A172 (cell line): ENCODE results near the gene CYSLTR2. TPM values are rescaled to one million over a fixed set of nuclear protein-coding genes. Genes with fewer than 3 reads are reported as not detected.
"Not testable (repeated sequence)": the region's sequence is repeated elsewhere in the genome, so short reads cannot be mapped to it uniquely, and the experiment has no call there.

Experiments used
- DNase-seq: peaks from one replicate; pipeline ENCODE4 v3.0.0-alpha.2; 2015; ENCODE audit warnings: low spot score
- total RNA-seq: library from RNA; depleted of rRNA; stranded (reverse); fragments of >200 nt; shearing (Covaris generic); gene quantifications from 2 replicates; pipeline ENCODE4 v1.2.3, GENCODE V29; 2014

CYSLTR2 gene
- total RNA-seq, 1 experiment from 2014 or later: not detected

DNA sequence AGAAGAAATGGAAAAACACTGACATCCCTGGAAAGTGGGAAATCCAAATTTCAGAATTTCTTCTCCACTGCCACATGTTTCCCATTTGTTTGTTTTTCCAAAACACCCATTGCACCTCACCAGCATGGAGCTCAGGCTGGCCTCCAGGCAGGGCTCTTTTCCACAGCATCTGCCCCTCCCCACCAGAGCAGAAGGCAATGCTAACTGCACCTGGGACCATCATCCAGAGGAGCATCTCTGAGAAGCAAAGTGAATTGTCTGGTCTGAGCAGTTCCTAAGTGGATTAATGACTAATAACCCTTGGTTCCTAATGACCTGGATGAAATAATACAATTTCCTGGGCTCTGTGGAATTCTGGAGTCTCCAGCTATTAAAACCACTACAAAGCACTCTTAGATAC lies 8.8 kb upstream of the CYSLTR2 start:
- no peak for DNase-seq

DNA sequence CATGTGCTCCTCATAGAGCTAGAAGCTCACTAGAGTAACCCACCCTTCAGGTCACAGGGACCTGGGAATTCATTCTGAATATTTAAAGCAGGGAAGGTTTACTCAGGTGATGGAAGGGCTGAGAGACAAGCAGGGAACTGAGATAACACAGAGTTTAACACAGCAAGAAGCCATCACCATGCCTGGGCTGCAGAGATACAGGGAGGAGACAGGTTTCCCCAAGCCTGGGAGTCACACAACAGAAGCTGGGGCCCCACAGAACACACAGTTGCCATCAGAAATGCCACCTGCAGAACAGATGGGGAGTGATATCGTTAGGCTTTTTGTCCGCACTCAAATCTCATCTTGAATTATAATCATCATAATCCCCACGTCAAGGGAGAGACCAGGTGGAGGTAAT lies 7.9 kb upstream of the CYSLTR2 start:
- no peak for DNase-seq

DNA sequence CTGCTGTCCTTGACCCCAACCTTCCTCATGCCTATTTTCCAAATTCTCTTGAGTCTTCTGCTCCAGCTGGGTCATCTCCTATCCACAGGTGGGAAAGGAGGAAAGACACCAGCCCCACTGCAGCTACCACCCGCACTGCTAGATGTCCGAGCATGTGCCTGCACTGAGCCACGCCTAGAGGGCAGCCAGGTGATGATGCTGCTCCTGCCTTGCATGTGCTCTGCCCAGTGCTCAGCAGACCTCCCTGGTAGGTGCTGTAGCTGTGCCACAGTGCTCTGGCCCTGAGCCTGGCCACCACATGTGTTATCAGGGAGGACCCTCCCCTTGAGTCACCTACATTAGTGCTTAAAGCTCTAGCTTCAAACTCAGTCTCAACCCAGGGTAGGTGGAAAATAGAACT lies 6.9 kb upstream of the CYSLTR2 start:
- DNase-seq: no peak

DNA sequence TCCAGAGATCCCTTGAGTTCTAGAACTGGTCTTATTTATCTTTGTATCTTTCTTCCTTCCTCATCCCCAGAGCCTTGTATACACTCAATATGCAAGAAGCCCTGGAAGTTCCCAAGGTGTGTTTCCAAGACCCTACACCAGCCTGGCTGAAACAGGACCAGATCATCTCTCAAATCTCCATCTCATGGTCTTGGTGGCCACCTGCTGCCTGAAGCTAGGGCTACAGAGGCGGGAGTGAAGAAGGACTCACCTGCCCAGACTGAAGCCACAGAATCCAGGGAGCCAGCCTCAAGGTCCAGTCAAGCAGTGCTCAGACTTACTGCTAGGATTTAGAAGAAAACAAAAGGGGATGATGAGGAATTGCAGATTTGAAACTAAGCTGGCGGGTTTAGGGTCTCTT lies 6.1 kb upstream of the CYSLTR2 start:
- no peak for DNase-seq

DNA sequence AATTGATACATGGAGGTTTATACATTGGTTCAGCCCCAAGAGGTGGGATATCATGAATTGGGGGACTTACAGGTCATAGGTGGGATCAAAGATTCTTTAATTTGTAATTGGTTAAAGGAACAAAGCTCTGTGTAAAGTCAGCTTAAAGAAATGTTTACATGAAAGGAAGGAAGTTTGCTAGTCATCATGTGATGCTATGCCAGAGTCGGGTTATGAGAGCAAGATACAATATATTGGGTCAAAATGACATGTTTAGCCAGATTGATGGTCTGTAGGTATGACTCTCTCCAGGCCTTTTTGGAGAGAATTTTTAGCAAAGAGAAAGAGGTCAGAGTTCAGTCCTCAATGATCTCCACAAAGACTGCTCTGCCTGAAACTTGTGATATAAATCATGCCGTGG lies 5.3 kb upstream of the CYSLTR2 start:
- no peak for DNase-seq

DNA sequence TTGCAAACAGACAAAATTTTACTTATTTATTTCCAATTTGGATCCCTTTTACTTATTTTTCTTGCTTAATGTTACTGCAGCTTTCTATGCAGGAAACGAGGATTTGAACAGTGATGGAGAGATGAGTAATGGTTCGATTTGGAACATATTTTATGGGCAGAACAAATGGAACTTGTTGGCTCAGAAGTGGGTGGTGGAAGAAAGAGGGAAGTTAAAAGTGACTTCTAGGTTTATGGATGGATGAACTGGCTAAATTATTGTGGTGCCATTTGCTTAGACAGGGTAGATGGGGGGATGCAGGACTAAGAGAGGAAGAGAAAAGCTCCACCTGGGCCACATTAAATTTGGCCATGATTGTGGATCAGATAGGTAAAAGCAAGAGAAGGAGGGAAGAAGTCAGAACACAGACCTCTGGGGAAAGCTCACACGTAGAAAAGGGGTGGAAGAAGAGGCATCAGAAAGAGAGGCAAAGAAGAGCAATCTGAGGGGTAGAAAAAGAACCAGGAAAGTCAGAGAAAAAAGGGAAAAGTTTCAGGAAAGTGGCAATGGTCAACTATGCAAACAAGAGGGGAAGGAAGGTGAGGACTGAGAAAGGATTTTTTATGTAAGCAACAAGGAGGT lies 768 bp upstream of the CYSLTR2 start:
- DNase-seq: no peak

DNA sequence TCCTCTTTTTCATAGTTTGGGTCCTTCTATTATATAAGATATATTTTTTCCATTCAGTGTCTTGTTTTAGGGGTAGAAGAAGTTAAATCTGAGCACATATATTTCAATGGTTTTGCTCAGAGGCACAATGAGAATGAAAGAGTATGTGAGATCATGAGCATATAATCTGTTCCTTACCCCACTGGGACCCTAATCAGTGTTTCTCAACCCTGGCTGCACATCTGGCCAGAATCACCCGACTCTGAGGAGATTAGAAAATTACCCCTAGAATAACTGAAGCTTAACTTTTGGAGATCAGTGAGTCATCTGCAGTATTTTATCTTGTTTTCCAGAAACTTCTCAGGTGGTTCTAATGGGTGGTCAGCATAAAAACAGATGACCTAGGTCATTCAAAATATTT lies 782 bp downstream of the CYSLTR2 start:
- no peak for DNase-seq

DNA sequence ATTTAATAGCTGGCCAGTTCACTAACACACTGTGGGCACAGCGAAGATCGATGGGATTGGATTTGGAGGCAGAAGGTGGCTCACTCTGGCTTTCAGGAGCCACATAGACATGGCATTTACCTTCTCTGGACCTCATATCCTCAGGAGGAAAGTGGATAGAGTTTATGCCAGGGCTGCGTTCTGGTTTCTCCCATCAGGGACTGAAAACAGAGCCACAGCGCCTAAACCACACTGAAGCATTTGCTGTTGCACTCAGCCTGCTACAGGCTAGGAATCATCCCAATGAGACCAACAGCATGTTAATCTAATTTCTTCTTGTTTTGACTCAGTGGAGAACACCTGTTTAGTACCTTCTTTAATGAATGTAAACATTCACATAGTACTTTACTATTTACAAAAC lies 1.6 kb downstream of the CYSLTR2 start:
- DNase-seq: no peak

DNA sequence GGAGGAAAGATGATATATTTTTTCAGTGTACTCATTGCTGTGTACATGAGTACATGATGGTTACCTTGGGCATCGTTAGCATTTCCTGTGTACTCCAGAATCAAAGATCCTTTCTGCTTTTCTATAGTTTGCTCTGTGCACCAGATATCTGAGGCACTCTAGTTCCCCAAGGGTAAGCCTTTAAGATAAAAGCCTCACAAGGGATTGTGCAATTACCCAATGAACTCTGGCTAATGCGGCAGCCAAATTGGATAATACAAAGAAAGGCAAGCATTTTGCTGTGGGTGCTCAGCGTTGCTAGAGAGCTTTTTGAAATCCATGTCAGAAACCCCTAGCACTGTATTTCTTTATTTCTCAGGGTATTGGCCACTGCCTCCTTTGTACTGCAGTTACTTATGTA lies 2.9 kb downstream of the CYSLTR2 start:
- DNase-seq: no peak

DNA sequence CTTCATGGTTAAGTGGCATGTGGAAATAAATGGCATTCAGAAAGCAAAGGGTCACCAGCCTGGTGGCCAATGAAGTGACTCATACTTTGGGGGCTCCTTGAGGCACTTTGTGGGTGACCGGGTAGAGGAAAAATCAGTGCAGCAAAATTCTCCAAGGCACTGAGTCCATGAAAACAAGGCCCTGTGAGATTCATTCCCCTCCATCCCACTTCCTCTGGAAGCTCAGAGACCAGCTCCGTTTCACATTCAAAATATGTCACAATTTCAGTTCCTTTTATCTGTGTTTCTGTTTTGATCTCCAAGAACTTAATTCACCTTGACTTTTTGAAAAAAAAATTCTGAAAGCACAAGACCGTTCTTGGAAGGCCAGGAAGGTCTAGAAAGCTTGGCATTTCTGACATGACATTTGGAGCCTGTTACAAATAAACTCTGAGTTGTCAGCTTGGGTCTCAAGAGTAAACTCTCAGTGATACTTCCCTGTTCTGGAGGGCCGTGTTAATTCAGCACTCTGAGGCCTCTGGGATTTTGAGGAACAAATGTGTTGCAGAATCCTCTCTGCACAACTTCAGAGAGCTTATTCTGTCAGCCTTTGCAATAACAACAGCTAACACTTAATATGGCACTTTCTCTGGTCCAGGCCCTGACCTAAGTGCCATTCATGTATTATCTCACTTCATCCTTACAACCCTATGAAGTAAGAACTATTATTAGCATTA lies 6.8 kb downstream of the CYSLTR2 start:
- no peak for DNase-seq

DNA sequence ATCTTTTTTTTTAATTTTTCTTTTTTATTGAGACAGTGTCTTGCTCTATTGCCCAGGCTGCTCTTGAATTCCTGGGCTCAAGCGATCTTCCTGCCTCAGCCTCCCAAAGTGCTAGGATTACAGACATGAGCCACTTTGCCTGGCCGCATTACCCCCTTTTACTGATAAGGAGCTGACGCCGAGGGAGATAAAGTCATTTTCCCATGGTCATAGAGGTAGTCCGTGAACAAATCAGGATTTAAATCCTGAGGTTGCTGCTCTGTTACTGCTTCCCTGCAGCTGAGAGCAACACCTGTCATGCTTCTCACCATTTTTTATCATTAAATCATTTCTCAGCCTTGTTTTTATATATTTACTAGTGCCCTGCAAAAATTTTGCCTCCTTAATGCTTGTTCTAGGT lies 7.4 kb downstream of the CYSLTR2 start:
- no peak for DNase-seq

DNA sequence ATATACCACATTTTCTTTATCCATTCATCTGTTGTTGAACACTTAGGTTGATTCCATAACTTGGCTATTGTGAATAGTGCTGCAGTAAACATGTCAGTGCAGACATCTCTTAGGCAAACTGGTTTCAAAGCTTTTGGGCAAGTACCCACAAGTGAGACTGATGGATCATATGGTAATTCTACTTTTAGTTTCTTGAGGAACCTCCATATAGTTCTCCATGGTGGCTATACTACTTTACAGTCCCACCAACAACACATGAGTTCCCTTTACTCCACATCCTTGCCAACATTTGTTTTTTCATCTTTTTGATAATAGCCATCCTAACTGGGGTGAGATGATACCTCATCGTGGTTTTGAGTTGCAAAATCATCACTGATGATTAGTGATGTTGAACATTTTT lies 8.5 kb downstream of the CYSLTR2 start:
- DNase-seq: no peak

DNA sequence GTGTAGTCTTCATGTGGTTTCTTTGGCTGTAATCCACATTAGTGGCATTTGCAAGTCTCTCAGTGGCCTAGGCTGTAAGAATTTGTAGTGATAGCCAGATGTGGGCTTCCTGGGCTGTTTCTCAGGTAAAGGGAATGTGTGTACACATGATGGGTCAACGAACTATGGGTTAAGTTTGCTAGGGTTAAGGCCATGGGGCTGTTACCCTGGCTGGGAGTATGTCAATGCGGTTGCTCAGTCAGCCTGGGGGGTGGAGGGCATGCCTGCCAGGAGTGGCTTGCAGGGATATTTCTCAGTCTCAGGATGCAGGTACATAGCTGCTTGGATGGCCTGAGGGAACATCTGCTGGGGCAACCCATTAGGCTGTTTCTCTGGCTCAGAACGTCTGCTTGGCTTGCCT lies 13.4 kb downstream of the CYSLTR2 start:
- DNase-seq: no peak

DNA sequence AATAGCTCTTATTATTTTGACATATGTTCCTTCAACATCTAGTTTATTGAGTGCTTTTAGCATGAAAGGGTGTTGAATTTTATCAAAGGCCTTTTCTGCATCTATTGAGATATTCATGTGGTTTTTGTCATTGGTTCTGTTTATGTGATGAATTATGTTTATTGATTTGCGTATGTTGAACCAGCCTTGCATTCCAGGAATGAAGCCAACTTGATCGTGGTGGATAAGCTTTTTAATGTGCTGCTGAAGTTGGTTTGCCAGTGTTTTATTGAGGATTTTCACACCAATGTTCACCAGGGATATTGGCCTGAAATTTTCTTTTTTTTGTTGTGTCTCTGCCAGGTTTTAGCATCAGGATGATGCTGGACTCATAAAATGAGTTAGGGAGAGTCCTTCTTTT lies 17.7 kb downstream of the CYSLTR2 start:
- DNase-seq: not testable (repeated sequence)

DNA sequence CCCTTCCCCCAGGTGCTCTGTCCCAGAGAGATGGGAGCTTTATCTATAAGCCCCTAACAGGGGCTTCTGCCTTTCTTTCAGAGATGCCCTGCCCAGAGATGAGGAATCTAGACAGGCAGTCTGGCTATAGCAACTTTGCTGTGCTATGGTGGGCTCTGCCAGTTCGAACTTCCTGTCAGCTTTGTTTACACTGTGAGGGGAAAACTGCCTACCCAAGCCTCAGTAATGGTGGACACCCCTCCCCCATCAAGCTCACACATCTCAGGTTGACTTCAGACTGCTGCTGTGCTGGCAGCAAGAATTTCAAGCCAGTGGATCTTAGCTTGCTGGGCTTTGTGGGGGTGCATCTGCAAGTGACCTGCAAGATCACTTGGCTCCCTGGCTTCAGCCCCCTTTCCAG lies 21.5 kb downstream of the CYSLTR2 start:
- no peak for DNase-seq

DNA sequence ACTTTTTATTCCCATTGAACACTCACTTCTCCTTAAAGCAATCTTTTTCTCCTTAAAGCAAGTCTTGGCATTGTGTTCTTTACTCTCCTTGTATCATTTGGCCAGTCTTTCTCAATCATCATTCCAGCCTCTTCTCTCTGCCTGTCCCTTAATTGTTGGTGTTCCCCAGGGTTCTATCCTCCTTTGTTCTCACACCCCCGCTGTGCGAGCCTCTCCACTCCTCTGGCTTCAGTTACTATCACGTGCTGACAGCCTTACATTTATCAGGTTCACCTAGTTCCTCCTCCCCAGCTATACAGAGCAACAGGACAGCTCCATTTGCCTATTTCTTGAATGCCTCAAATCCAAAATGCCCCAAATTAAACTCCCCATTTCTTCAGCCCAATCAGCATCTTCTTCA lies 24.6 kb downstream of the CYSLTR2 start:
- DNase-seq: no peak

DNA sequence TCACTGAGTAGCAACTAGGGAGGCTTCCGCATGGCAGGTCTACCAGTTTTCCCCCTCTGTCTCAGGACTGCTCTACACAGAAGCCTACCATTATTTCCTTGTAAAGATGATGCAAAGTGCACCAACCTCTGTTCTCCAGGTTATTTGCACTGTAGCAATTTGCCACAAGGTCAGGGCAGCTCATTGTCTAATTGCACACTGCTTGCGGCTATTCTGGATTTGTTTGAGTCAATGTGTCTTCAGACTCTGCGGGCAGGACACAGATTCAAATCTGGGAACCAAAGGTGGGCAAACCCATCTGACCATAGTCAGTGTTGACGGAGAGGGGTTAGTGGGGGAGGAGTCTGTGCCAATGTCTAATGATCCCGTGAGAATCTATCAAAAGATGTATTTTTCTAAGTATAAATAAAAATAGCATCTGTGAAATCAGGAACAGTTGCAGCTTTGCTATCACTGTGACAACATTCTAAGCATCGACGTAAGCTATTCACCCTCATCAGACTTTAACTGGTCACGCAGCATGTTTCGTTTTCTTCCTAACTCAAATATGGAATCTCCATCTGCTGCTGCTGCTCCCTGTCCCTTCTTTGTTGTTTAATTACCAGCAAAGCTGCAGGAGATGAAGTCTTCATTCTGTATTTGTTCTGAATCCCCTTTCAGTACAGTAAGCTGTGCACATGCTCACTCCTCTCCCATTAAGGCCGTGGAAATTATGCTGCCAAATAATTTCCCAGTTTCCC lies 26.4 kb downstream of the CYSLTR2 start:
- DNase-seq: no peak

DNA sequence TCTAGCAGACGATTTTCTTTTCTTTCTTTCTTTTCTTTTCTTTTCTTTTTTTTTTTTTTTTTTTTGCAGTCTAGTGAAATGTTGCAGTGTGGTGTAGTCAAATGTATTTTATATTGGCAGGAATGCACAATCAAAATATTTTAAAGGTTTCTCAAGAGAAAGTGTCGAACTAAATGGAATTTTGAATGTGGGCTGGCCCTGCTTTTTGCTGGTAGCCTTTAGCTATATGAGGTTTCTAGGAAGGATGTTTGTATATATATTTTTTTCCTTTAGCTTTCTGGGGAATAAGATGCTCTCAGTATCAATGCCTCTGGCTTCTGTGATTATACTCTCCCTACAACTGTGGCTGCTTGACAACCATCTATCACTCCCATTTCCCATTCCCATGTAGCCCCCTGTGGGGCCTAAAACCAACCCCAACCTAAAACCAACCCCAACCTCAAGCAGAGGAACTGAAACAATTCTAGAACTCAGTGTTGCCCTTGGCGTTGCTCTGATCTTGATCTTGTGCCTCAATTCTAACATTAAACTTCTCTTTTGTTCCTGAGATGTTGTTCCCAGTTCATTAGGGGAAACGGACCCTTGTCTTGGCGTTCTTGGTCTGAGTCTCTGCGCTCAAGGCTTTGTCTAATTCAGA lies 27.1 kb downstream of the CYSLTR2 start:
- DNase-seq: no peak

DNA sequence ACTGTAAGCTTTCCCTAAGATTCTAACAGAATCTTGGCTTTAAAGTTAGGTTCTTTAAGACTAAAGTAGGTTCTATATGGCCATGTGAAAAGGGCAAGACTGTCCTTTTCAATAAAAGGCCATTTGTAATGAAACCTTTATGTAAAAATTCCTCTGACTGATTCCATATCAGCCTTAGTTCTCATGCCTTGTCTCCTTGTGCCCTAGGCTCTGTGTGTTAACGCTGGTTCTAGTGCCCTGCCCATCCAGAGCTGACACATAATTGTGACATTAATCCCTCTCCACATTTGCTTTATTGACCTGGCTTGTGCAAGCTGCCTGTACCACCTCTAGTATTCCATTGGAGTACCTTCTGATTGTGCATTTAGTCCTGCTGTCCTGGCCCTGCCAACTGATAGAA lies 28.2 kb downstream of the CYSLTR2 start:
- no peak for DNase-seq

DNA sequence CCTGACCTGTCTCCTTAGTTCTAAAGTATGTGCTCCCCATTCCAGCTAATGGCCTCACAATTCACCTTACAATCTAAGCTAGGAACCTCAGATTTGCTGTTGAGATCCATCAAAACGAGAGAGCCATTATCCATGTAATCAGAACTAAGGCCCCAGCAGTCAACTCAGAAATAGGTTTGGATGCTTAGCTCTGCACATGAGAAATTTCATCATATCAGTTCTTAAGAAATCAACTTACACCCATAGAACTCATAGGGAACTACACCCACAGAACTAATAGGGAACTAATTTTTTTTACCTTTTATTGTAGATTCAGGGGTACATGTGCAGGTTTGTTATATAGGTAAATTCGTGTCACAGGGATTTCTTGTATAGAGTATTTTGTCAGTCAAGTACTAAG lies 28.7 kb downstream of the CYSLTR2 start:
- DNase-seq: no peak

DNA sequence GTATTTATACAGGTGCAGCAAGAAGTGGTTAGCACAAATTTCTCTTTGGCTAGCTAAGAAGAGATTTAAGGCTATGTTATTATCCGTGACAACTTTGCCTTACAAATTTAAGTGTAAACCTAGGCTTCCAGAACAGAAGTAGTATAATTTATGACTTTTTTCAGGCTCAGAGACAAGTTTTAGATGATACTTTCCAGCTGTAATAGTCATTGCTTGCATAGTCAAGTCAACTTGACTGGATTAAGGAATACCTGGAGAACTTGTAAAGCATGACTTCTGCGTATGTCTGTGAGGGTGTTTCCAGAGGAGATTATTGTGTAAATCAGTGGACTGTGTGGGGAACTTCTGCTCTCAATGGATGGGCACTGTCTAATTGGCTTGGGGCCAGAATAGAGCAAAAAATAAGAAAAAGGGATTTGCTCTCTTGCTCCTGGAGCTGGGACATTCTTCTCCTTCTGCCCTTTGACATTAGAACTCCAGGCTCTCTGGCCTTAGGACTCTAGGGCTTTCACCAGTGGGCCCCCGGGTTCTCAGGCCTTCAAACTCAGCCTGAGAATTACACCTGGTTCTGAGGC lies 33.0 kb downstream of the CYSLTR2 start:
- no peak for DNase-seq

DNA sequence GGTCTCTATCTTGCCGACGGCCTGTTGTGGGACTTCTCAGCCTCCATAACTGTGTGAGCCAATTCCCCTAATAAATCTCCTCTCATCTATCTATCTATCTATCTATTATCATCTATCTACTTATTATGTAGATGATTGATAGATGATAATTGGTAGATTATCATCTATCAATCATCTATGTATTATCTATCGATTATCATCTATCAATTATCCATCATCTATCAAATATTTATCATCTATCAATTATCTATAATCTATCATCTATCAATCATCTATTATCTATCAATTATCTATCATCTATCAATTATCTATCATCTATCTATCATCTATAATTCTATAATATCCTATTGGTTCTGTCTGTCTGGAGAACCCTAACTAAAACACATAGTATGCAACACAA lies 33.5 kb downstream of the CYSLTR2 start:
- no peak for DNase-seq
